Fibroblast of lung (primary cell): ENCODE measurements around the gene SCN8A.
"Not testable (repeated sequence)": the region's sequence is repeated elsewhere in the genome, so short reads cannot be mapped to it uniquely, and the experiment has no call there.

Source experiments
- EZH2 ChIP-seq: IDR thresholded peaks from 2 replicates; pipeline ENCODE4 v1.5.1; 2012; ENCODE audit warnings: low read length, control low read depth, mild to moderate bottlenecking; ENCODE audit errors: missing control alignments
- TF ChIP-seq, protein P1 (sequence below), 2 donors: IDR thresholded peaks in 1 of 2; conservative IDR thresholded peaks in 1 of 2; 1 replicate in 1 of 2; 2 replicates in 1 of 2; pipeline ENCODE4 v1.5.1; 2011 to 2012; ENCODE audit warnings: low read length in 2 of 2, control low read depth in 1 of 2, inconsistent platforms in 1 of 2, low read depth in 1 of 2, mild to moderate bottlenecking in 1 of 2

DNA sequence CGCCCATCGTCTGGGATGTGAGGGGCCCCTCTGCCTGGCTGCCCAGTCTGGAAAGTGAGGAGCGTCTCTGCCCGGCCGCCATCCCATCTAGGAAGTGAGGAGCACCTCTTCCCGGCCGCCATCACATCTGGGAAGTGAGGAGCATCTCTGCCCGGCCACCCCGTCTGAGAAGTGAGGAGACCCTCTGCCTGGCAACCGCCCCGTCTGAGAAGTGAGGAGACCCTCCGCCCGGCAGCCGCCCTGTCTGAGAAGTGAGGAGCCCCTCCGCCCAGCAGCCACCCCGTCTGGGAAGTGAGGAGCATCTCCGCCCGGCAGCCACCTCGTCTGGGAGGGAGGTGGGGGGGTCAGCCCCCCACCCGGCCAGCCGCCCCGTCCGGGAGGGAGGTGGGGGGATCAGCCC is 53.7 kb downstream of the SCN8A start:
- TF ChIP-seq, protein P1, sequence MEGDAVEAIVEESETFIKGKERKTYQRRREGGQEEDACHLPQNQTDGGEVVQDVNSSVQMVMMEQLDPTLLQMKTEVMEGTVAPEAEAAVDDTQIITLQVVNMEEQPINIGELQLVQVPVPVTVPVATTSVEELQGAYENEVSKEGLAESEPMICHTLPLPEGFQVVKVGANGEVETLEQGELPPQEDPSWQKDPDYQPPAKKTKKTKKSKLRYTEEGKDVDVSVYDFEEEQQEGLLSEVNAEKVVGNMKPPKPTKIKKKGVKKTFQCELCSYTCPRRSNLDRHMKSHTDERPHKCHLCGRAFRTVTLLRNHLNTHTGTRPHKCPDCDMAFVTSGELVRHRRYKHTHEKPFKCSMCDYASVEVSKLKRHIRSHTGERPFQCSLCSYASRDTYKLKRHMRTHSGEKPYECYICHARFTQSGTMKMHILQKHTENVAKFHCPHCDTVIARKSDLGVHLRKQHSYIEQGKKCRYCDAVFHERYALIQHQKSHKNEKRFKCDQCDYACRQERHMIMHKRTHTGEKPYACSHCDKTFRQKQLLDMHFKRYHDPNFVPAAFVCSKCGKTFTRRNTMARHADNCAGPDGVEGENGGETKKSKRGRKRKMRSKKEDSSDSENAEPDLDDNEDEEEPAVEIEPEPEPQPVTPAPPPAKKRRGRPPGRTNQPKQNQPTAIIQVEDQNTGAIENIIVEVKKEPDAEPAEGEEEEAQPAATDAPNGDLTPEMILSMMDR (conservative IDR thresholded peaks at IDR 0.05 in 1 of 2, IDR thresholded peaks at IDR 0.05 in 1 of 2; ENCODE audit: low read depth in 1 of 2, low read length in 2 of 2): not testable (repeated sequence)
- TF ChIP-seq EZH2: not testable (repeated sequence)
